Uterus (tissue), 2 donors: Measurements from ENCODE around the gene CDCA5.

Experiments used
- CTCF ChIP-seq, 4 experiments: fragments of 200-600 bp in 2 of 4; fragments of 450-650 bp in 2 of 4; sonication (generic) in 2 of 4; IDR thresholded peaks; one replicate each; pipeline ENCODE4 v1.5.1; 2016 to 2019; ENCODE audit warnings: antibody characterized with exemption in 4 of 4, mild to moderate bottlenecking in 2 of 4, moderate library complexity in 1 of 4
- POLR2A ChIP-seq, 2 donors: fragments of 450-650 bp; IDR thresholded peaks; one replicate each; pipeline ENCODE4 v1.6.1; 2016; ENCODE audit warnings: antibody characterized with exemption in 2 of 2, mild to moderate bottlenecking in 1 of 2, moderate library complexity in 1 of 2

GRCh38 chr11:65043881-65044501 lies 39.8 kb downstream of the CDCA5 start:
- no peak for TF ChIP-seq CTCF (IDR thresholded peaks at IDR 0.05)
- TF ChIP-seq POLR2A (IDR thresholded peaks at IDR 0.05) = no peak
